Measurements from ENCODE around the gene SYNJ2.

Gene SYNJ2

DNA sequence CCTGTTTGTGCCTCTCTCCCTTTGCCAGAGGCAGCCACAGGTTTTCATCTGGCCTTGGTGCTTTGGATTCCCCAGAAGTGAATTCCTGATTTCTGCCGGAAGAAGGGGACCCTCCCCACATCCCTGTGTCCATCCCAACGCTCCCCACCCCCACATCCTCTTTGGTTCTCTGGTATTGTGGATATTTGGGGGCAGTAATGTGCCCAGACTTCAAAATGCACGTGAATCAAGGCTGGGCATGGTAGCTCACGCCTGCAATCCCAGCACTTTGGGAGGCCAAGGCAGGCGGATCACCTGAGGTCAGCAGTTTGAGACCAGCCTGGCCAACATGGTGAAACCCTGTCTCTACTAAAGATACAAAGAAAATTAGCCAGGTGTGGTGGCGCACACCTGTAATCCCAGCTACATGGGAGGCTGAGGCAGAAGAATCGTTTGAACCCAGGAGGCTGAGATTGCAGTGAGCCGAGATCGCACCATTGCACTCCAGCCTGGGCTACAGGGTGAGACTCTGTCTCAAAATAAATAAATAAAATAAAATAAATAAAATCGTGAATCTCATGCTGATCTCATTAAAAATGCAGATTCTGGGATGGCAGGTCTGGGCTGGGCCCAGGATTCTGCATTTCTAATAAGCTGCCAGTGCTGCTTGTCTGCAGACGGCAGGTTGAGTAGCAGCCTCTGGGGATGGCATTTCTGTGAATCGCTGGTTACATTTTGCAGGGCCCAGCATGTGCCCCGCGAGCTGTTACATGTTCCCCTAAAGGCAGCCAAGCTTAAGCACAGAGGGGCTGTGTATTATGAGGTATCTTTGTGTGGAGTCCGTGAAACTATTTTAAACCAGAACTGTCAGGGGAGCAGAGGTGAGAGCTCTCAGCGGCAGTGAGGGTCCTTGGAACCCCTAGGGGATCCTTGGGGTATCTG lies 49.0 kb downstream of the SYNJ2 start:
- DNase-seq = no peak

DNA sequence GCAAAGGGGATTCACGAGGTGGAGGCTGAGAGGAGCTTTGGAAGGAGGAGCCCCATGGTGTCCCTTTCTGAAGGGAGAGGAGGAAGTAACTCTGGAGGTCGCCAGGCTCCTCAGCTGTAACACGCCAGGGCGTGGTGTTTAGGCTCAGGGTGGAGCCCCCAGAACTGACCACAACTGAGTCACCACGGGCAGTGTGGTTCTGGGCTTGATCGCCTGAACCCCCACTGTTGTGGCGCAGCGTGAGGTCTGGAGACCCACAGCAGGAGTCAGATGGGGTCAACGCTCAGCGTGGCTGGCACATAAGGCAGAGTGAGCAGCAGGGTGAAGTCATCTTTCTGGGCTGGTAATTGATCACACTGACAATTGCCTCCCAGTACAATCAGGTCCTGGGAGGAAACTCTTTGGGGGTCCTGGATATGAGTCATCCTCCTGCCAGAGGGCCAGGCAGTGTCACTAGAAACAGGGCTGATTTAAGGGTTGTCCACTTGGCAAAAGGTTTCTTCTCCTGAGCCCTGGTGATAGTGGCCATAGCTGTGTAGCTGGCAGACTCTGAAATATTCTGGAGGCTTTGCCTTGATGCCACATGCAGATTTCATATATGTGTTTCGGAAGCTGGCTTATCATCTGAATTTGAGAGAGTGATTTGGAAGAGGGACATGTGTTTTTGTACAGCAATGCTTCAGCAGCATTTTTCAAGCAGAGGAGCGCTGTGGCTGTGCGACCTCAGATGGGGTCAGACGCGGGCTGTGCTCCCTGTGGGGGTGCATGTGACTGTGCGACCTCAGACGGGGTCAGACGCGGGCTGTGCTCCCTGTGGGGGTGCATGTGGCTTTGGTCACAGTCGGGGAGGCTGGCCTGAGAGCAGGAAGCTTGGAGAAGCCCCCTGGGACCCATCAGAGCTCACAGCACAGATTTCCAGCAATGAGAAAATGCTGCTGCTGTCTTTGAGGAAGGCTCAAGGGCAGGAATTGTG lies 50.0 kb downstream of the SYNJ2 start:
- DNase-seq = no peak

DNA sequence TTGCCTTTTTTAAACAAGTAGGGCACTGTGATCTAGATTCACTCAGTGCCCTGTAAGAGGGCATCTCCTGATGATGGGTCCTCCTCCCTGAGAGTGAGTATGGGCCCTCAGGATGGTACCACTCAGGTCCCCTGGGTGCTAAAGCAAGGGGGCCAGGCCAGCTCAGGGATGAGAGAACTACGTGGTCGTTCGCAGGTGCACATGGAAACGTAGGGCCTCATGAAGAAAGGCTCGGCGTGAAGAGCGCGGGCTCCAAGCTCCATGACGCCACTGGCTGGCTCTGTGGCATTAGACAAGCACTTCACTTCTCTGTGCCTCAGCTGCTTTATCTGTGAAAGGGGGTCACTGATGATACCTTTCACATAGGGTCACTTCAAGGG lies 50.7 kb downstream of the SYNJ2 start:
- DNase-seq = no peak

DNA sequence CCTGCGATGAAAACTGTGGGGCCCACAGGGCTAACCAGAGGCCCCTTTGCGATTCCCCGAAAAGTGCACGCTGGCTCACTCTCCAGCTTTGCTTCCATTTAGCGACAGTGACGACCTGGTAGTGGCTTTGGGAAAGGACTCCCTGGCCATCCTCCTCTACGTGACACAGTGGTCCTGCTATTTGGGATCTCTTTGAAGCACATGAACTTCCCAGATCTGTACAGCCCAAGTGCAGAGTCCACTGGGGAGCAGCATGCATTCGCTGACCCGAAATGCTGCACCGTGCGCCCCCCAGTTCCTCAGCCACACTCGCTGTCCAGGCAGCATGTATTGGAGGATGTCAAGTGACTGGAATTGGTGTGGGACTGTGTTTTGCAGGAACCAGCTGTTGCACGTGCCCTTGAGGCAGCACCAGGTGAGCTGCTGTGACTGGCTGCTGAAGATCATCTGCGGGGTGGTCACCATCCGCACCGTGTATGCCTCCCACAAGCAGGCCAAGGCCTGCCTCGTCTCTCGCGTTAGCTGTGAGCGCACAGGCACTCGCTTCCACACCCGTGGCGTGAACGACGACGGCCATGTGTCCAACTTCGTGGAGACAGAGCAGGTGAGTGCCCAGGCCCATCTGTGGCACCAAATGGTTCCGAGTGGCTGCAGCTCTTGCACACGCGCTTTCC lies 51.6 kb downstream of the SYNJ2 start:
- DNase-seq = no peak

DNA sequence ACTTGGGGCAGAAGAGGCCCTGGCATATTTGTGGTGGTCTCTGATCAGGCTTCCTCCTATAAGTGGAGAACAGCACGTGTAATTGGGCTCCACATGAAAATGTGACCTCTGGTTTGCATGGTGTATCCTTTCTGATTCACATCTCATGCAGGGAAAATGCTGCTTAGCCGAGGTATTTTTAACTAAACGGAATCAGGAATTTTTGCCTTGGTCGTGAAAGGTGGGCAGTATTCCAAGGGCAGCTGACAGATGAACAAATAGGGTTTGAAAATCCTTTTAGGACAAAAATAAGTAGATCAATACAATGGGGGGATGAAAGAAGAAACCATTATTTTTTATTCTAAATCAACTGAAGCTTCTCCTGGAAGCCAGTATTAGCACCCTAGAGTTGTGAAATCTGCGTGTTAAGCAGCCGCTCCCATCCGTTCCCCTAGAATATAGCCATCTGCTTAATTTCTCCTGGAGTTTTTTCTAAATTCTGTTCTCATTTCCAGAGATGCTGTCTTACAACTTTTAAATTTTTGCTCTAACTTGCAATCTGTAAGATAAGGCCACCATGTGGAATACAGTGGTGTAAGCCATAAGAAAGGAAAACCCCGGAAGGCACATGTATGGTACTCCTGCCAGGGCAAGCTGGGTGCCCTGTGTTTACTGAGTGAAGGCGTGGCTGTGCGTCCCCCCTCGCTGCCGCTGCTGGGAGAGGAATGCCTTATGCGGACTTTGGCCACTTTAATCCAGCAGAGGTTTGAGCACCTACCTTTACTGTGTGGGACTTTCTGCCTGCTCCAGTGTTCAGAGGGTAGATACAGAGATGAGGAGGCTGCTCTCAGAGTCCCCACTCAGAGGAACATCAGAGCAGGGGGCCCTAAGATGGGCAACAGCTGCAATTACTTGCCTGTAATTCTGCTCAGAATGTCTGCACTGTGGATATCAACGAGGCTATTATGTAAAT lies 52.4 kb downstream of the SYNJ2 start:
- DNase-seq = no peak

DNA sequence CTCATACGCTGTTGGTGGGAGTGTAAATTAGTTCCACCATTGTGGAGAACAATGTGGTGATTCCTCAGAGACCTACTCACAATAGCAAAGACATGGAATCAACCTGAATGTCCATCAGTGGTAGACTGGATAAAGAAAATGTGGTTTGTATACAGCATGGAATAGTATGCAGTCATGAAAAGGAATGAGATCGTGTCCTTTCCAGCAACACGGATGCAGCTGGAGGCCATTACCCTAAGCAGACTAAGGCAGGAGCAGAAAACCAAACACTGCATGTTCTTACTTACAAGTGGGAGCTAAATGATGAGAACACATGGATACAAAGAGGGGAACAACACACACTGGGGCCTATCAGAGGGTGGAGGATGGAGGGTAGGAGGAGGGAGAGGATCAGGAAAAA lies 54.6 kb downstream of the SYNJ2 start:
- DNase-seq = no peak

DNA sequence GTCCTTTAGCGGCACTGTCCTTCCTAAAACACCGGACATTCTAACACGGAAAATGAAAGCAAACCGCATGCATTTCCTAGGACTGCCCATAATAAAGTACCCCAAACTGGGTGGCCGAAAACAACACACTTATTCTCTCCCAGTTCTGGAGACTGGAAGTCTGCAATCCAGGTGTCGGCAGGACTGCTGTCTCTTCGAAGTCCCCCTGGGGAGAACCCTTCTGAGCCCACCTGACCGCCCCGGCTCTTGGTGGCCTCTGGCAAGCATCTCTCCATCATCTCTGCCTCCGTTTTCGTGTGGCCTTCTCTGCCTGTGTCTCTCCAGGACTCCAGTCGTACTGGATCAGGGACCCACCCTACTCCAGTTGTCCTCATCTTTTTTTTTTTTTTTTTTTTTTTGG lies 55.4 kb downstream of the SYNJ2 start:
- no peak for DNase-seq

DNA sequence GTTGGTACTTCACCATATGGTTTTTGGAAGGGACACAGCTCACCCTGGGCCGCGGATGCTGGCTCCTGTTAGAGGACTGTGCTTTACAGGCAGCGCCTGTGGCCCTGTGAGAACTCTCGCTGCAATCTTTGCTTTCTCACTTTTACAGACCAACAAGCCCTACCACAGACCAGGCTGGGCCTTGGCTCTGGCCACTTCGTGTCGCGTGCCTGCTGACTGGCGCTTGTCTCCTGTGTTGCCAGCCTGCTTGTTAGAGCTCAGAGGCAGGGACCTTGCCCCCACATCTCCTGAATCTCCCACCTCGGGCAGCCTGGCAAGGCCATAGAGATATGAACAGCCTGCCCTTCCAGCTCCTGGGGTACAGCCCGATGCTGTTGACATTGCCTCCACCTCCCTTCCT lies 56.1 kb downstream of the SYNJ2 start:
- DNase-seq = no peak

DNA sequence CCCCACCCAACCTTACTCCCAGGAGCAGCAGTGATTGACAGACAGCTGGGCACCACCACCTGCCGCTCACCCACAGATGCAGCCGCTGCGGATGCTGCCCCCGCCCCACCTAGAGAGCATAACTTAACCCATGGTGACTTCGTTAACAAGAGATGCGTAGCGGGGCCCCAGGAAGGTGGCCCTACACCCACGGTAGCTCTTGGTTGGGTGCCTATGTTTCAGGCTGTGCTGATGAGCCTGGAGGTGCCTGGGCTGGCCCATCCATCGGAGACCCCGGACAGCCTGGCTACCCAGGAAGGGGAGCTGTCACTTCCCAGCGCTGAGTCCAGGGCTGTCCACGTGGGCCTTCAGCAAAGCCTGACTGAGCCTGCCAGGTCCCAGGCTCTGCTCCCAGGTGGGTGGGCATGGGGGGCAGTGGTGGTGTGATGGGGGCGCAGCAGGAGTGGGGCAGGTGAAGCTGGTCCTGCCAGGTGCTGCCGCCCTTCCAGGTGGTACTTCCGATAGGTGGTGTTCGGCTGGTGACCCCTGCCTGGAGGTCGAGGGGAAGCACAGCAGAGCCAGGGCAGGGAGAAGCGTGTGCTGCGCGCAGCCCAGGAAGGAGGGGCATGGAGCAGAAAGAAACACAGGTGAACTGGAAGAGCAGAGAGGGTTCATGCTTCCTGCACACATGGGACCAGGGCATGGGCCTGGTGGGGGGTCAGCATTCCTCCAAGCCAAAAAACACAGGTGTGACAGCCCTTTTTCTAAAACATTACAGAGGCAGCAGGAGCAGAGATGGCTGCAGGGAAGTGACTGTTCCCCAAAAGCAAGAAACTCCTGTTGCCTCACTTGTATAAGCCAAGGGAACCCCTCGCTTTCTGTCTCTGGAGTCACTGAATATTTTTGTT lies 56.9 kb downstream of the SYNJ2 start:
- DNase-seq = no peak

DNA sequence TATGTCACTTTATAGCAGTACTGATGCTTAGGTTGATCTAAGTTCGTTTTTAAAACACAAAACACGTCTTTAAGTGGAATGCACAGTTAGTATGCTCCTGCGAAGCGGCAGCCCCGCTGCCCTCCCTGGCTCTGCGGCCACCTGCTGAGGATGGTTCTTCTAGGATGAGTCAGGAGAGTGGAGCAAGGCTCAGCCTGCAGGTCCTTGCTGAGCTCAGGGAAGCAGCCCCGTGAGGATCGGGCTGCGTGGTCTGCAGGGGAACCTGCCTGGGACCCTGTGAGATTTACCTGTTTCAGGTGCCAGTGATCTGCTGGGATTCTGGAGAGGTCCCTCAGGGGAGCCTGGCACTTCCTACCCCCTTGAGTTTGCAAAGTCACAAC lies 57.5 kb downstream of the SYNJ2 start:
- DNase-seq = no peak

DNA sequence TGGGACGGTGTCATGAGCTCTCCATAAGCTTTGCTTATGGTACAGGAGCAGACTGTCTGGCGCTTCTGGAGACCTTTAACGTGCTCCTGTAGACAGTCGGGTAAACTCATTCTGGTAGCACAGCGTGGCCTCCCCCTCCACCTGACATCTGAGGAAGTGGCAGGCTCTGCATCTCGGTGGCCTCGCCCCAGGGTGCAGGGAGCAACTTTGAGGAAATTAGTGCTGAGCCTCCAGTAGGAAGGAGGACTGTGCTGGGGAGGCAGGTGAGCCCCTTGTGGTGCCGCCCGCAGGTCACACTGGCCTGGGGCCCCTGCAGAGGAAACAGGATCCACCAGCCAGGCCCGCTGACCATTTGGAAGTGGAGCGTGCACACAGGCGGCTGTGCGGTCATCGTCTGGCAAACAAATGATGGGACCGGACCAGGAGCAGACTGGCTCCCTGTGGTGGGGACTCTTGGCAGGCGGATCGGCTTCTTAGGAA lies 57.9 kb downstream of the SYNJ2 start:
- DNase-seq = no peak

DNA sequence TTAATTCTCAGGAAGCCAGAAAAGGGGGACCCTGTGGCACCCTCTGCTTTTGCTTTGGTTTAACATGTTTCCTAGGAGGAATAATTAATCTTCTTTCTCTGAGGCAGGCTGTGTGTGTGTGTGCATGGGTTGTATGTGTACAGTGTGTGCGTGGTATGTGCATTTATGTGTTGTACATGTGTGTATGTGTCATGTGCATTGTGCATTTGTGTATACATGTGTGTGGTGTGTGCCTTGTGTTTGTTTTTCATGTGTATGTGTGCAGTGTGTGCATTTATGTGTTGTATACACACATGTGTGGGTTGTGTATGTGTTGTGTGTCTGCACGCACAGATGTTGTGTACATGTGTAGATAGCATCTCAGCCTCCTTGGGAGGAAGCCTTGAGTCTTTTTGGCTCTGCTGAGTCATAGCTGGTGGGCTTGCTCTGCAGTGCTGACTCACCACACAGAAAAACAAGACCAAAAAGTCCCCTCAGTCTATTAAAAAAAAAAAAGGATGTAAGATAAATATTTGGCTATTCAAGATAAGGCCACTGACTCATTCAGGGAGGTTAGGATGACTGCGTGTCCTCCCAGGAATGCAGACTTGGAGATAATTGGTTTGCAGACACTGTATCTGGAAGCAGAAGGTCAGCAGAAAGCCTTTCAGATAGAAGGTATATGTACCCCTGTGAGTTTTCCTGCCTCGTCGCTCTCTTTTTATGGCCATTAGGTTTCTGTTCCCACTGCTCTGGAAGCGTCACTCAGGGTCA lies 58.6 kb downstream of the SYNJ2 start:
- no peak for DNase-seq

DNA sequence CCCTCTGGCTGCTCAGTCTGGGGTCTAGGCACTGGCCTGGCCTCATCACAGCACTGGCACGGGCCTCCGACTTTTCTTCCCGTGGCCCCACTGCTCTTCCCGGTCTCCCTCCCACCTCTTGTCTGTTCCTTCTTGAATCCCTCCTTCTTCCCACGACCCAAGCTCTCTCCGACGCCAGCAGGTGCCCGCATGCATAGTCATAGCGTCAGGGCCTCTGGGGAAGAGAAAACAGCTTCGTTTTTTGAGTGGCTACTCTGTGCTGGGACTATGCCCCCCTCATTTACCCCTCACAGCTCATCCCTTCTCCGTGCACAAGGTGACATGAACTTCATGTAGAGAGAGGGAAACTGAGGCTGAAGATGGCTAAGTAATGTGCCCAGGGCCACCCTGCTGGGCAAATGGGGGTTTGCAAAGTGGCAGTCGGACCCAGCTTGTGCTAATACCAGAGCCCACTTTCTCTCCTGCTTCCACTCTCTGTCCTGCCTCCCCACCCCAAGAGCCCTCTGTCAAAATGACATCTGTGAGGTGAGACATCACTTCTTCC lies 59.2 kb downstream of the SYNJ2 start:
- DNase-seq = no peak

DNA sequence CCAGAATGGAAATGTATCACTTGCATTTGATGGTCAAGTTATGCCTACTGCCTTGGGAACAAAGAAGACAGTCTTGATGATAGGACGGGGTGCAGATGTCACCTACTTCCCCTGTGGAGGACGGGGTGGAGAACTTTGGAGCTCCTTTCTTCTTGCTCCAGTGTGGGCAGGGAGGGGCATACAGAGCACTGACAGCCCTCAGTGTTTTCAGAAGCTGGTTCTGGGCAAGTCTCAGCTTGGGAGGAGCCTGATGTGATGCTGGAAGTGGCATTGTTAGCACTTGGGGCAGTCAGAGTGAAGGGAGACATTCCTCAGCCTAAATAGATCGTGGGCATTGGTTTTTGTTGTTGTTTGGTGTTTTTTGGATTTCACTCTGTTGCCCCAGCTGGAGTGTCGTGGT lies 59.7 kb downstream of the SYNJ2 start:
- DNase-seq = no peak

DNA sequence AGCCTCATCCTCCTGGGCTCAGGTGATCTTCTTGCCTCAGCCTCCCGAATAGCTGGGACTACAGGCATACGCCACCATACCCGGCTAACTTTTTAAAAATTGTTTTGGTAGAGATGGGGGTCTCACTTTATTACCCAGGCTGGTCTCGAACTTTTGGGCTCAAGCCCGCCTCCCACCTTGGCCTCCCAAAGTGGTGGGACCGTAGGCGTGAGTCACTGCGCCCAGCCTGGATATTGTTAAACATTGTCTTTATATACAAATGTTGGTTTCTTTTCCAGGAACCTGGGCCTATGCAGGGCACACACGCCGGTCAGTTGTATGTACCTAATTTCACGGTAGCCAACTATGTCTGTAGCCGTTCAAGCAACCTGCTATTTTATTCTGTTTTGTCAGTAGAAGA lies 60.1 kb downstream of the SYNJ2 start:
- DNase-seq = no peak

DNA sequence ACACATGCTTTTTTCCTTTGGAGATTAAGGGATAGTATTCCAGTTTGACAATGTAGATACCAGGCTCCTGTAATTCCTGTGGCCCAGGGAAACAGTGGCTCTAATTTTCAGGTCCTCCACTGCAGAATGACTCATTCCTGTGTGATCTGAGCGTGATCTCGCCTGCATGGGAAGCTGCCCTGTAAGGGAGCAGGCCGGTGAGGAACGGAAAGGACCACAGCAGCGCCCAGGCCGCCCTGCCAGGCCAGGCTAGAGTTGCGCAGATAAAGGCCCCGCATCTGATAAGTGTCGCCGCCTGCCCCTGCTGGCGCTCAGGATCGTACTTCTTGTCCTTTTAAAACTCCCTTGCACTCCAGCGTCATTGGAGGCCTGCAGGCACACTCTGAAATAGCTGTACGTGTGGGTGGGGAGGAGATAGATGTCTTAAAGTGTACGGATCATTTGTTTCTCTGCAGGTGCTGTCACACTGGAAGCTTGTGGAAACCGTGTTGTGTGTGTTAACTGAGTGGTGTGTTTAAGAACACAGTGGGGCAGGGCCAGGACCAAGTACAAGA lies 60.7 kb downstream of the SYNJ2 start:
- no peak for DNase-seq

DNA sequence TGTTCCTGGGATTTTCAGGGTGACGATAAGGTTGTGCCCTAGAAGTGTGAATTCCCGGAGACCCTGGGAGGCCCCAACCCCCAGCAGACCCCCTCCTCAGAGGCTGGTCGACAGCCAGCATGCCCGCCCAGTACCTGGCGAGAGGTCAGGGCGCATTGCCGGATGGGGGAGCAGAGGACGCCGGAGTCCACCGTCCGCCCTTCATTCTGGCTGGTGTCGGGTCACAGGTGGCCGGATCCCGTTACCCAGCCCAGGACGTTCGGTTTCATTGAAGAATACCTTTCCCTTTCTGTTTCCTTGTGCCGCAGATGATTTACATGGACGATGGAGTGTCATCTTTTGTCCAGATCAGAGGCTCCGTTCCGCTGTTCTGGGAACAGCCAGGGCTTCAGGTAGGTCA lies 61.3 kb downstream of the SYNJ2 start:
- DNase-seq = no peak

DNA sequence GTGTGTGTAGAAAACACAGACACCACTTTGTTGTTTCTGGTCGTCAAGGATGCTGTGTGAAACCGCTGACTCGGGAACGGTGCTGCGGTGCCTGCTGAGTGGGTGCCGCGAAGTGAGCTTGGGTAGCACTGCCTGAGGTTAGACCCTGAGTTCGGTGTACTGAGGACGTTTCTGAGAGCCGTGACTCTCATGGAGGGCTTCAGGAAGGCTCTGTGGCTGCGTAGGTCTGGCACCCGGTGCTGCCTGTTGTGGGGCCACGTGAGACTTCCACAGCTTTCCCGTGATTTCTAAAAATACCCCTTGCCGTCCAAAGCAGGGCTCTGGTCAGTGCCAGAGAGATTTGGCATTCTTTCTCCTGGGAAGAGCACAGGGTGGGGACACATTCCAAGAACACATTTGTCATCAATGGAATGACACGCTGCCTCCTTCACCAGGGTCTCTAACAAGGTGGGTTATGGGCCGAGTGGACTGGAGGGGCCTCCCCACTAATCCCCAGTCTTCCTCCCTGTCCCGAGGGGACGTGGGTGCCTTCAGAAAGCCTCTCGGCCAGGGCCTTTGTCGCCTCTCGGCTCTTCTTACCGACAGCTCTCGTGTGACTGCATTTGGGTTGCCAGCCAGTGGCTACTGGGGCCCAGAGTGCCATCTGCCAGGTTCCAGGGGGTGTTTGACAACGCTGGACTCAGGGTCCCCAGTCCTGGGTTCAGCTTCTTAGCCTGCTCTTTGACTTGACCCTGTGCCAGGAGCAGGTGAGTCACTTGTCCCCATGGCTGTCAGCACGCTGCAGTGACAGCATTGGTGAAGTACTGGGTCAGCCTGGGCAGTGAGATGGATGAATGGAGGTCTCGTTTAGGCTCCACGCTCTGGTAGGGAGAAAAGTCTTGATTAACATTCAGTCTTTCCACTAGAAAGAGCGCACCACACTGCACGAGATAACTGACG lies 62.2 kb downstream of the SYNJ2 start:
- DNase-seq = no peak
